Progenitor cell of endocrine pancreas (in vitro differentiated cells): Measurements from ENCODE around the gene HS6ST3. TPM values are rescaled to one million over a fixed set of nuclear protein-coding genes. Genes with fewer than 3 reads are reported as not detected.

Source experiments
- DNase-seq: peaks from one replicate; pipeline ENCODE4 v3.0.0; 2021; ENCODE audit warnings: low spot score; ENCODE audit not compliant: unreplicated experiment
- H3K27ac Mint-ChIP-seq: 2 replicates; pipeline ENCODE4 v1.8.0; 2021; ENCODE audit warnings: mild to moderate bottlenecking, moderate library complexity, mixed read lengths
- H3K27me3 Mint-ChIP-seq: 2 replicates; pipeline ENCODE4 v1.8.0; 2021; ENCODE audit warnings: mixed read lengths
- H3K36me3 Mint-ChIP-seq: 2 replicates; pipeline ENCODE4 v1.8.0; 2022; ENCODE audit warnings: mixed read lengths; ENCODE audit not compliant: insufficient read depth
- H3K4me1 Mint-ChIP-seq: 2 replicates; pipeline ENCODE4 v1.8.0; 2021; ENCODE audit warnings: low read depth, mixed read lengths
- H3K4me3 Mint-ChIP-seq: 2 replicates; pipeline ENCODE4 v1.8.0; 2021; ENCODE audit warnings: low read depth, mild to moderate bottlenecking, moderate library complexity, mixed read lengths
- H3K9me3 Mint-ChIP-seq: 2 replicates; pipeline ENCODE4 v1.8.0; 2021; ENCODE audit warnings: low read depth, mixed read lengths
- total RNA-seq: library from RNA; stranded (reverse); gene quantifications from 2 replicates; pipeline ENCODE4 v1.2.1, GENCODE V29; 2021
- TF ChIP-seq, protein P1 (sequence below): fragments of 200-600 bp; sonication (generic); IDR thresholded peaks from one replicate; pipeline ENCODE4 v1.5.0; 2021; ENCODE audit warnings: antibody characterized with exemption, mild to moderate bottlenecking; ENCODE audit not compliant: unreplicated experiment

The HS6ST3 gene
- total RNA-seq, 1 donor from 2014 or later: 0.84 TPM

DNA sequence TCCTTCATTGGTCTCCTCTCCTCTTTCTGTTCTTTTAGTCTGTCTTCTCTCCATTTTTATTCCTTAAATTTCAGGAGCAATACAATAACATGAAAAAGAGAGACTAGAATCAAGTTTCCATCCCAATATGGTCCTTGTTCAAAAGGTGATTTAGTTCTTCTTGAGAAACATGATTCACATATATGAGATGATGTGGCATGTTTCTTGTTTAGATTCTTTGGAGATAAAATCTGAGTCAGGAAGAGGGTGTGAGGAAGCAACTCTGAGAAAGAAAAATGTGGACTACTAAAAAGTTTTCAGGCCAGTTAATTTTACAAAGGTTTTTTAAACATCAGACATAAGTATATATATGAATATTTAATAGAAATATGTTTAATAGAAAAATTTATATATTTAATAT lies 673.0 kb downstream of the HS6ST3 start:
- no peak overlapping the region for H3K4me3 Mint-ChIP-seq
- H3K27ac Mint-ChIP-seq: no peak overlapping the region
- no peaks in the 10 kb centered on the region for H3K27me3 Mint-ChIP-seq
- H3K9me3 Mint-ChIP-seq: peaks cover 3% of the 10 kb centered on the region
- no peaks in the 10 kb centered on the region for H3K4me1 Mint-ChIP-seq
- TF ChIP-seq, protein P1, sequence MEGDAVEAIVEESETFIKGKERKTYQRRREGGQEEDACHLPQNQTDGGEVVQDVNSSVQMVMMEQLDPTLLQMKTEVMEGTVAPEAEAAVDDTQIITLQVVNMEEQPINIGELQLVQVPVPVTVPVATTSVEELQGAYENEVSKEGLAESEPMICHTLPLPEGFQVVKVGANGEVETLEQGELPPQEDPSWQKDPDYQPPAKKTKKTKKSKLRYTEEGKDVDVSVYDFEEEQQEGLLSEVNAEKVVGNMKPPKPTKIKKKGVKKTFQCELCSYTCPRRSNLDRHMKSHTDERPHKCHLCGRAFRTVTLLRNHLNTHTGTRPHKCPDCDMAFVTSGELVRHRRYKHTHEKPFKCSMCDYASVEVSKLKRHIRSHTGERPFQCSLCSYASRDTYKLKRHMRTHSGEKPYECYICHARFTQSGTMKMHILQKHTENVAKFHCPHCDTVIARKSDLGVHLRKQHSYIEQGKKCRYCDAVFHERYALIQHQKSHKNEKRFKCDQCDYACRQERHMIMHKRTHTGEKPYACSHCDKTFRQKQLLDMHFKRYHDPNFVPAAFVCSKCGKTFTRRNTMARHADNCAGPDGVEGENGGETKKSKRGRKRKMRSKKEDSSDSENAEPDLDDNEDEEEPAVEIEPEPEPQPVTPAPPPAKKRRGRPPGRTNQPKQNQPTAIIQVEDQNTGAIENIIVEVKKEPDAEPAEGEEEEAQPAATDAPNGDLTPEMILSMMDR: no peak
- no peaks in the 10 kb centered on the region for H3K36me3 Mint-ChIP-seq
- no peak for DNase-seq

DNA sequence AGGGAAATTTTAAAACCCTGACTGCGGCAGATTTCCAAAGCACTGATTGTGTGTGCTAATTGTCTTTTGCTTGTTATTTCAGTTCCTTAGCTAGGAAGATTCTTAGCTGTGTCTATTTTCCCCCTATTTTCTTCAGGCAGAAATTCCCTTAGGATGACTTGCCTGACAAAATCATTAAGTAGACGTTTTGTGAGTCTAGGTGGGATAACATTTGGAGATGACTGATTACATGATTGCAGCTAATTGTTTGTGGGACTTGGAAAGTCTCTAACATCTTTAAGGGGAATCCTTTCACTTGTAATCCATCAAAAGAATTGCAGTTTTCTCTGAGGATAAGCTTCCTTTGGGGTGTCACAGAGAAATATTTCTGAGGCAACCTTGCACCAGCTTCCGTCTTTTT lies 676.4 kb downstream of the HS6ST3 start:
- no peak for DNase-seq
- Mint-ChIP-seq H3K4me1 (peaks cover 2% of the 10 kb centered on the region), H3K9me3 (peaks cover 3% of the 10 kb centered on the region), H3K36me3 (no peaks in the 10 kb centered on the region), H3K27me3 (no peaks in the 10 kb centered on the region), H3K27ac (no peak overlapping the region), H3K4me3 (no peak overlapping the region)
- TF ChIP-seq, protein P1: no peak

DNA sequence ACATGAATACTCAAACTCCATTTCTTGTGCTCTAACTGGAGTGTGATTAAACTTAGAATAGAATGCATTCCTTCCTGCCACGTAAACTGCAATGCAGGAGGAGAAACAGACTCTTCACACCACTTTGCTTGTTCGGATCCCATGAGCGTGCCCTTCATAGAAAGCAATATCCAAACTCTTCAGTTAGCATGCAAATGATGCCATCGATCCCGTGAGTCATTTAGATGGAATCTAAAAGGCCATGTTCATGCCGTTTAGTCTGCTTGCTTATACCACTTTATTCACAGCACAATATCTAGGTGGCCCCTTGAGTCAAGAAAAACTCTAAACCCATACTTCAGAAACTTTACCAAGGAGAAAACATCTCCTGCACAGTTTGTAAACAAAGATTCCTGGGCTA lies 678.6 kb downstream of the HS6ST3 start:
- Mint-ChIP-seq H3K27me3 (no peaks in the 10 kb centered on the region), H3K4me1 (peaks cover 2% of the 10 kb centered on the region), H3K4me3 (no peak overlapping the region), H3K36me3 (no peaks in the 10 kb centered on the region), H3K9me3 (peaks cover 3% of the 10 kb centered on the region), H3K27ac (no peak overlapping the region)
- TF ChIP-seq, protein P1: no peak
- DNase-seq: no peak

DNA sequence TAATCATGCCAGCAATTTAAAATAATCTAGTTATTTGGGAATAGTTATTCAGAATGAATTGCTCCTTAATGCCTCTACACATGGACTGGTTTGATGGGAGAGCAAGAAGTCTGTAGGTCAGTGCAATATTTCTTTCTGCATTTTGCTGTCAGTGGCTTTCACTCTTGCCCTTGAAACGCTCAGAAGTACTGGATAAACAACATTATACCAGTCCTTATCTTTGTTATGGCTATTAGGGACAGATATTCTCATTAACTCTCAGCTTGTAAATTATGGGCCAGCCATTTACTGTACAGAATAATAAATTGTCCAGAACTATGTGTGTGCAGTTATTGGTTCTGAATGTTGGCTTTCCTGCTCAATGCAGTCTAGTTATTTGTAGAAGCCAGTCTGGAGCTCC lies 680.0 kb downstream of the HS6ST3 start:
- H3K27me3 Mint-ChIP-seq: no peaks in the 10 kb centered on the region
- TF ChIP-seq, protein P1: no peak
- no peak overlapping the region for H3K27ac Mint-ChIP-seq
- no peaks in the 10 kb centered on the region for H3K36me3 Mint-ChIP-seq
- H3K4me3 Mint-ChIP-seq: no peak overlapping the region
- DNase-seq: no peak
- peaks cover 2% of the 10 kb centered on the region for H3K4me1 Mint-ChIP-seq
- H3K9me3 Mint-ChIP-seq: no peaks in the 10 kb centered on the region

DNA sequence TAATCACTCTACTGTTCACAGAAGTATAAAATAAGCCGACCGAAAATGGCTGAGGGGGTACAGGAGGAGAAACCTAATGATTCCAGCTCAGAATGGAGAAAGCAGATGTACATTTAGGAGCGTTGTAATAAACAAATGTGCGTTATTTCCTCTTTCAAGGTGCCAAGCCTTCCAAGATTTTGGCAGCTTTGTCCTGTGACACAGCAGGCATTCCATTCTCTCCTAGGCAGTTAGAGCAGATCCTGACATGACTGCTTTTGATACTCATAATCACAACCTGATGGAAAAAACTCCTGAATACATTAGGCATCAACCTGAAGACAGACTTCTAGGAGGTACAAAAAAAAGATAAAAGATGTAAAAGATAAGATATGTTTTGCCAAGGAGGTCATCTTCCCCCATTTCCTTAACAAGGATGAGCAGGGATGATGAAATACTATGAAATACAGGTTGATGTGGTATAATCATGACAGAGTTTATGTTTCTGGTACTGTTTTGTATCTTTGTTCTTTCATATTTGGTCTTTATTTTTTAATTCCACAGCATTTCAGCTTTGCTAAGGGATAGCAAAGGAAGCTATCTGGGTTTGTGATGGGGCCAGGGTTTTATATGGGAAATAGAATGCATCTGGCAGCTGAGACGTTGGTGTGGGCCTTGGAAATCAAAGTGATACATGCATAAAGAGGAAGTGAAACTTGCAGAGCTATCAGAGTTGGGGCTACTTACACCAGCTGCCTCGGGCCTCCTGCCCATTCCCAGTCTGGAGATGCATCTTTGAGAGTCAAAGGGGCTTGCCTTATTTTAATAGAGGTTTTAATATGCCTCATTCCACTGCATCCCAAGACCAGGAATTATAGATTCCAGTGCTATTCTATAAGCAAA lies 681.8 kb downstream of the HS6ST3 start:
- no peaks in the 10 kb centered on the region for H3K36me3 Mint-ChIP-seq
- H3K4me3 Mint-ChIP-seq: no peak overlapping the region
- H3K9me3 Mint-ChIP-seq: no peaks in the 10 kb centered on the region
- DNase-seq: no peak
- H3K27ac Mint-ChIP-seq: no peak overlapping the region
- no peaks in the 10 kb centered on the region for H3K27me3 Mint-ChIP-seq
- peaks cover 2% of the 10 kb centered on the region for H3K4me1 Mint-ChIP-seq
- TF ChIP-seq, protein P1: no peak
